ENCODE results near the gene CDX1.

The CDX1 gene

DNA sequence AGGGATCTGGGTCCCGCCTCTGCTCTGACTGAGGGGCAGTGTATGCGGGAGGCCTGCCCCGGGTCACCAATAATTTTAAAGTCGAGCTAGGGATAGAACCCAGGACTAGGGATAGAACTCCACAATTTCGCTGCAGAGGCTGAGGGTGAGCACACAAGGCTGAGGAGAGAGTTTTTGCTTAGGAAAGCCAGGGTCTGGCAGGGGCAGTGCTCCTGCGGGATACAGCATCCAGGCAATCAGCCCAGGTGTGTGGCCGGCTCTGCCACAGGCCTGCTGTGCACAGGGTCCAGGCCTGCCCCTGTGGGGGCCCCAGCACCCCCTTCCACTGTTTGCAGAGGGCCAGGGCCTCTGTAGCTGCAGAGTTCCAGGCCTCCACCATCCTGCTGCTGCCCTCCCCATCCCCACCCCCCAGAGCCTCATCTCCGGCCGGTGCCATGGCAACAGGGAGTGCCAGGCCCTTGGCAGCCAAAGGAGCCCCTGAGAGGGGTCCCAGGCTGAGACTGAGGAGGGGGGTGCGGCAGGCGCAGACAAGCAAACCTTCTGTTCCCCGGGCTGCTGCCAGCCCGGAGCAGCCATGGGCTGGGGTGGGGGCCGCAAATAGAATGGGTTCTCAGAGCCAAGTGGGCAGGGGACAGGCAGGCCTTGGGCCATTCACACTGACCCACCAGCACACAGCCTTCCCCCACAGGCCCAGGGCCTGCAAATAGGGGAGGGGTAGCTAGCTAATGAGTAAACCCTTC is 19.5 kb upstream of the CDX1 start:
- DNase-seq, result no peak

DNA sequence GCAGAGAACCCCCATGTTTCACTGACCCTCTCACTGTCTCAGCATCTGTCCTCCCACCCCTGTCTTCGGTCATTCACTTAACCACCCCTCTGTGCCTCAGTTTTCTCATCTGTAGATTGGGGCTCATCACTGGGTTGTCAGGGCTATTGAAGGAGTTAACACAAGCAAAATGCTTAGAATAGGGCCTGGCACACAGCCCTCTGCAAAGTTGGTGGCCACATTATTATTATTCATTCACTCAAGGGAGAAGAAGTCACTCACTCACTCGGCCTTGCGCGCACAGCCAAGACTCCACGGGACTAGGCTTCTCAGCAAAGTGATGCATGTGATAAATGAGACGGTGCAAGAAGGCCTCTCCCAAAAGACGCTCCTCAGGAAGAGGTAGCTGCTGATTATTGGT is 18.9 kb upstream of the CDX1 start:
- DNase-seq, result no peak

DNA sequence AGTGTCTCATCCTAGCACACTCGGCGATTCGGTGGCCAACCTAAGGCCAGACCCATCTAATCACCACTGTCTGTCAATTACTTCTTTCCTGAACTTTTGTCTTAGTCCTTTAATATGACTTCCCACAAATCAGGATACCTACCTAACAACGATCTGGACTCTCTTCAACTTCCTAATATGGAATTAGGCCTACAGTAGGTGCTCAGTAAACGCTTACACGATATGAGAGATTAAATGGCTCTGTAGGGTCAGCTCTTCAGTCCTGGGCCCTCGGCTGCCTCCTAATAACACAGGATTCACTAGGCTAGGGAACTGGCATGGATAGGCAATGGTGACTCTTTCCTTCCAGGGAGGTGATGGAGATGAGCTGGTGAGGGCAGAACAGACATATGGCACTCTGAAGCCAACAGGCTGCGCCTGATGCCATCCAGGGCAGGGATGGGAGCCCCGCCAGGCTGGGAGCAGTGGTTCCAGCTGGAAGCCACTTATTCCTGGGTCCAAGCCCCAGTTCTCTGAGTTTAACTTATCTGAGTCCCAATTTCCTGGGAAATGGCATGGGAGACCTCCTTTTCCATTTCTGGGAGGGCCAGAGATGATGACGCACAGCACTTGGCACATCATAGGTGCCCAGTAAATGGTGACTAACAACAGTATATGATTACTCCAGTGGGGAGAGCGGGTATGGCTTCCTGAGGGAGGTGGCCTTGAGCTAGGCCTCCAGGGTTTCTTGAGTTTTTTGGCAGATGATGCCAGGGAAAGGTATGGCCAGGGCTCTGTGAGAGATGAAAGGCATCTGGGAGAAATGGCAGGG is 18.3 kb upstream of the CDX1 start:
- no peak for DNase-seq

DNA sequence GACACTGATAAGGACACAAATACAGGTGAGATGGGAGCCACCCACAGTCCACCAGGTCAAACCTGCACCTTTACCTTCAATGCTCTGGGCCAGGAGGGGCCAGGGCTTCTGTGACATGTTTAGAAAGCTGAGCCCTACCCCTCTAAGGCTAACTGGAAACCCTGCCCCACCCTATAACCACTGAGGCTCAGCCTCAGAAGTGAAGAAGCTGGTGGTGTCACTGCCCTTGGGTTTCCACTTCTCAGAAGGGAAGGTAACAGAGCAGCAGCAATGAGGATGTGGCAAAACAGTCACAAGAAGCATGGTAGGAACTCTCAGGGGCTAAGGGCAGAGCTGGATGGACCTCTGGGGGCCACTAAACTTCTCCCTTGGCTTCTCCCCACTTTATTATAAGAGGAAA is 17.0 kb upstream of the CDX1 start:
- DNase-seq, result no peak

DNA sequence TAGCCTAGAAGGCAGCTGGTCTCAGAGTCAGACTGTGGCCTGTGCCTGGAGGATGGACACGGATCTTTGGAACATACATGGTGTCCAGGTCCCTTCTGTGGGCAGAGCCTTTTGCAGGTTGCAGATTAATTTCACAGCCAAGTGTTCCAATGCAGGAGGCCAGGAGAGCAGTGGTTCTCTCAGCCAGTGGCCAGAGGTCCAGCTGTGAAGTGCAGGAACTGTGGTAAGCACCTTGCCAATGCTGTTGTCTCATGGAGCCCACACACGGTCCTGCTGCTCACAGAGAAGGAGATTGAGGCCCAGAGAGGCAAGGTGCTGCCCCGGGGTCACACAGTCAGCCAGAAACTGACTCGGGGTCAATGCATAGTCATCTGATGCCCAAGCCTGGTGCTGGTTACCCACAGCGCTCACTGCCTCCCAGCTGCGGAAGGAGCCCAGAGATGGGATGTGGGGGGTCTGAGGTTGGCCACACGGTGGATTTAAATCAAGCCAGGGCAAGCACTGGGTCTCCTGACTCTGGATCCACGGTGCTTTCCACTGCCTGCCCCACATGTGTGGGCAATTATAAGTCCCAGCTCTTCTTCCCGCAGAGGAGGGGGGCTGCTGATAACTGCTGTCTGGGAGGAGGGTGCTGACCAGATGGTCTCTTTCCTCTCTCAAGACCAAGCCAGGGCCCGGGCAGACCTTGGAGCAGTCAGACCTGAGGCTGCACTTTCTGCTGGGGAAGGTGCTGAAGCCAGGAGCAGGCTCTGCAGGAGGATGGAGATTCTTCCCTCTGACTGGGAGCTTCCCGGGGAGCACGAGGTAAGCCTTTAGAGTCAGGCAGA is 13.7 kb upstream of the CDX1 start:
- no peak for DNase-seq

DNA sequence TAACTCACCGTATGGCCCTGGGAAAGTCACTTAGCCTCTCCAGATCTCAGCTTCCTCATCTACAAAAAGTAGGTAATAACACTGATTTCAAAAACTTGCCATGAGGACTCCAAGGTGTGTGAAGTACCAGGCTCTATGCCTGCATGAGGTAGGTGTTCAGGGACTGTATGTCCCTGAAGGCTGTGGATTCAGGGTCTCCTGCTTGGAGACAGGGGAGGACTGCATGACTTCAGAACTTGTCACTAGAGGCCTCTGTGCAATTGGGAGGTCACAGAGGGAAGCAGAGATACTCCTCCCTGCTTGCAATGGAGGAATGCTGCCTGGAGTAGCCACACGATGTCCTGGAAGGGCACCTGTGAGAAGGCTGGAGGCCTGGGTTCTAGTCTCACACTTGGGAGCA is 13.1 kb upstream of the CDX1 start:
- no peak for DNase-seq

DNA sequence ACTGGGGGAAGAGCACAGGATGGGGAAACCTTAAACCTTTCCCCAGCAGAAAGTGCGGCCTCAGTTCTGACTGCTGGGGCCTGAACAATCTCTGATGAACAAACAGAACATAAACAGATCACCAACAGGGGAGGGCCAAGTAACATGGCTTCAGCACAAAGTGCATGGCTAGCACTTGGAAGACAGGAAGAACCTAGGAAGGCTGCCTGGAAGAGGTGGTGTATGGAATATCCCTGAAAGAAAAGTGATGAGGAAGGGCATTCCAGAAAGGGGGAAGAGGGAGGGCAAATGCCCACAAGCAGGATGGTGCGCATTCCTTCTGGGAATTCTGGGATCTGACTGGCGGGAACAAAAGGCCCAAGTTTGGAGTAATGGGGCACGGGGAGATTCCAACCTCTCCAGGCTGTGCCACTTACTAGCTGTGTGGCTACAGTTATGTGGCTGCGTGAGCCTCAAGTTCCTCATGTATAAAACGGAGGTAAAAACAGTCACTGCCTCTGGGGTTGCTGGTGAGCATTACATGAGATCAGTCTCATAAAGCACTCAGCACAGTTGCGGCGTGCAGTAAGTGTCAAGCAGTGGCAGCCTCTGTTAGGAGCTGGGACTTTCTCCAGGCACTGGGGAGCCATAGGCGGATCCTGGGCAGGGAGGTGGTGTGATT is 12.5 kb upstream of the CDX1 start:
- DNase-seq, result no peak

DNA sequence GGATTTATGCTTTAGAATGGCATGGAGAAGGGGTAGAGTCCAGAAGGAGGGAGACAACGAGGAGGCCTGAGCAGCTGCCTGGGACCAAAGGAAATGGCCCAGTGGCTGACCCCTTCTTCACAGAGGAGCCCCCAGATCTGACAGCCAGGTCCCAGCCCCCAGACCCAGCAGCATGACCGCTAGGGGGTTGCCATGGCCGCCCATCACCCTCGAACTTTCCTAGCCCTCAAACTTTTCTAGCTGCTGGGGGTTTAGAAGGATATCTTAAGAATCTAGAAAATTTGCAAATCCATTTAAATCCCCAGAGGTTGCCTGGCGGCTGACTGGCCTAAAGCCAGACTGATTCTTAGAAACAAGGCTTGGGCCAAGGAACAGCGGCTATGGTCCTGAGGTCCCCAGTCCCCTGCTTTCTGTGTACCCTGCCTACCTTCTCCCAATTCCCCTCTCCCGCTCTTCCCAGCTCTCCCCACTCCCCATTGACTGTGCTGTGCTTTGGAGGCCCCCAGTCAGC is 11.9 kb upstream of the CDX1 start:
- DNase-seq, result no peak

DNA sequence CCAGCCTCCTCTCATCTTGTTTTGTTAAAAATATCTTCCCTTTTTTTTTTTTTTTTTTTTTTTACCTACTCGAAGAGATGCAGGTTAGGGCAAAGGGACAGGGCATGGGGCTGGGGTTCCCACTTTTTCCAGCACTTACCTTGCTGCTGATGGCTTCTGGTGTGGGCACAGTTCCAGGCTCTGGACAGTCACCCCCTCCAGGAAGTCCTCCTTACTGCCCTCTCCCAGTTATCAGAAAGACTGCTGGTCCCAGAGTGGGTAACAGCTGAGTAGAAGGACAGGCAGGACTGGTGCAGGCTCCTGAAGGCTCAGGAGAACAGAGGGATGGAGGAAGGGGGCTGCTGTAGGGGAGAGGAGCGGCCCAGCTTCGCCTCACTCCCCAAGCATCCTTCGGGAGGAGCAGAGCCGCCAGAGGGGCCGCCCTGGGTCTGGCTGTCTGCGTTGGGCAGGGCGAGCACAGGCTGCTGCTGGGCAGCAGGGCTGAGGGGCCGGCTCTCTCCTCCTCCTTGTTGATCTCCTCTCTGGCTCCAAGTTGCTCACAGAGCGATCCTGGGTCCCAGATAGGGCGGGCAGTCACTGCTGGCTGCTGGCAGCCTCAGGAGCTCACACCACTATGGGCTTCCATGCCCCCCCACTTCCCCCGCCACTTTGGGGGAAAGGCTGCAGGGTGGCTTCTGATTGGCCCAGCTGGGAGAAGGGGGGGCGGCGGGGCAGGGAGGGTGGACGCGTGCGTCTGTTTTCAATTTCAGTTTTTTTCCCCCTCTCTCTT is 11.1 kb upstream of the CDX1 start, which contains the start of gene PDGFRB:
Gene PDGFRB, minus strand, starts transcription at position 588 of the 769 bp plus-strand sequence. CDS start 18,798 bp downstream, outside the sequence.
- no peak for DNase-seq

DNA sequence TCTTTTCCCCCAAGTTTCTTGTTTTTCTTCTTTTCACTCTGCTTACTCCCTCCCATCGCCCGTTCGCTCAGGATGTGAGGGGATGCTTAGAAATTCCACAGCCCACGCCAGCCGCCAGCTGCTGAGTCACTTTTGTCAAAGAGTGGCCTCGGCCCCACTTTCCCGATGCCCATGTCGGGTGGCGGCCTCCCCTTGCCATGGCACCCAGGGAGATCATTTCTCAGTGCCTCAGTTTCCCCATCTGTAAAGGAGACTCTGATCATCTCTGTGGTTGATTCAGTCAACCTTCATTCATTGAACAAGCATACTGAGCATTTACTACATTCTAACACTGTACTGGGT is 10.6 kb upstream of the CDX1 start:
- DNase-seq, result no peak

DNA sequence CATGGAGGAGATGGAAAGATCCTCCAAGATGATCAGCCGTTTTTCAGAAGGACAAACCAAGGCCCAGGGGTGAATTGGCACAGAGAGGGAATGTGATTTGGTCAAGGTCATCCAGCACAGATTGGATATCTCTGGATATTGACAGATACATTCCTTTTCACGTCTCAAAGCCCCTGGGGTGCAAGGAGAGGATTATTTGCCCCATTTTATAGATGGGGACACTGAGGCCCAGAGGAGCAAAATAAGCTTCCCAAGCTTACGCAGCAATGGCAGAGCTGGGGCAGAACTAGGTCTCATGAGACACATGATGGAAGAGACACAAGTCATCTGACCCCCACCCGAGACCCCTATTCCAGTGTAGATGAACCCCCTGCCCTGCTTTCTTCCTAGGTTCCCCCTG is 10.0 kb upstream of the CDX1 start:
- DNase-seq, result no peak

DNA sequence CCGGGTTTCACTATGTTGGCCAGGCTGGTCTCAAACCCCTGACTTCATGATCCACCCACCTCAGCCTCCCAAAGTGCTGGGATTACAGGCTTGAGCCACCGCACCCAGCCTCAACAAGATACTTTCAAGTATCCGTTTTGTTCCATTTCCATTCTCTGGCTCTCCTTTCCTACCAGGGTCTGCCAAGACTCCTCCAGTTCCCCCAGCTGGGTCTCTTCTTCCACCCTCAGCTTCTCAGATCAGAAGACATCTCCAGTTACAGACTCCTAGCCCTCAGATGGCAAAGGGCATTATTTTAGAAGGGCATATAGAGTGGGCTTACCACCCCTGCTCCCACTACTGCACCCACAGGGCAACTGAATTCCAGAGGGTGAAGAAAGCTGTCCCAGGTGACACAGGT is 9.4 kb upstream of the CDX1 start:
- DNase-seq, result no peak

DNA sequence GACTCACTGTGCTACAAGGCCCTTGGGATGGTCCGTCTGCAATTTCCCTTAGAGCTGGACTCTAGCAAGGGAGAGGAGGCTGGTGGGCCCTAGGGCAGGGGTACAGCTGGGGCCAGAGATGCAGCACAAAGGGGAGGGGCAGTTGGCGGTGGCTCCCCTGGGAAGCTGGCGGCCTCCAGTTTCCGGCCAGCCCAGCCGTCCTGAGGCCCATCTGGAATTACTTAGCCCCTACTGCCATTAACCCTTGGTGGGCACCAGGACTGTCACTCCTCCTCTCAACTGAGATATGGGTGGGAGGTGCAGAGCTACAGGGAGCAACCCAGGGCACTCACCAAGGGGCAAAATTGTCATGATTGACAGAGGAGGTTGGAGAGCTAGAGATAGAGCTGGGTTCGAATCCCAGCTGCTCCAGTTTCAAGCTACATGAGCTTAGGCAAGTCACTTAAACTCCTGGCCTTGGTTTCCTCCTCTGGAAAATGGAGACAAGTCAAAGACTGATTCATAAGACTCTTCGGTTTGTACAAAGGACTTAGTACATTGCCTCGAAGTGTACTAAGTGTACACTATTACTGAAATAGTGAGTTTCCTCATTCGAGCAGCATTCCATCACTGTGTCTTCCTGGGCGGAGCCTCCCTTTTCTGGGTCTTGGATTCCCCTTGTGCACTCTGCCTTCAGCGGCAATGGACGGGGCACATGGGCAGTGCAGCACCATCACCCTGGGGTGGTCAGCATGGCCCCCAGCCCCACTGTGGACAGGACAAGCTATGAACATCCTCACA is 8.2 kb upstream of the CDX1 start:
- DNase-seq, result no peak

DNA sequence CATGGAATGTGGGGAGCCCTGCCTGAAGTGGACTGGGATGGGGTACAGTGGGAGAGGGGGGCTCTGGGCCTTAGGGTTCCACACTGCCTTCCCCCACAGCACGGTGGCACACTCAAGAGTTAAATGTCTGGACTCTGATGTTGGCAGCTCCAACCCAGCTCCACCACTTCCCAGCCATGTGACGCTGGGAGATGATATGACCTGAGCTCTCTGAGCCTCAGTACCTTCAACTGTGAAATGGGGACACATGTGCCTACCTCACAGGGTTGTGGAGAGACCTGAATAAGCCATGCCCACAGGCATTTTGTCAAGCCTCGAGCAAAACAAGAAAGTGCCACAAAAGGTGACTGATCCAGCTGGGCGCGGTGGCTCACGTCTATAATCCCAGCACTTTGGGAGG is 7.5 kb upstream of the CDX1 start:
- DNase-seq, result no peak

DNA sequence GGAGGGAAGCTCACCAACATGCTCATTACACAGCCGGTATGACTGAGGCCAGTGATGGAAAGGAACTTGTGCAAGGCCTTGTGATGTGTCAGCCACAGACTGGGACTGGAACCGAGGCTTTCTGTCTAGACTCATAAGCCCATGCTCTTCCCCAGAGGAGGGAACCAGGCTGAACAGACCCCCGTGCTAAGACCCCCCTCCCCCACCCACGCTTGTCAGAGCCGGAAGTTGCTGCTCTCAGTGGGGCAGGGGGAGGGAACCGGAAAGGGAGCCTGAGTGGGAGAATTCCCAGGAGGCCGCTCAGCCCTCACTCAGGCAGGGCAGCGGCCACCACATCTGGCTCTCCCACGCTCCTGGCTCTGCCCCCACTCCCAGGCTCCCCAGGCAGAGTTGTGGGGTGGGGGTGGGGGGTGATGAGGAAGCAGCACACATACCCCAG is 6.8 kb upstream of the CDX1 start:
- no peak for DNase-seq

DNA sequence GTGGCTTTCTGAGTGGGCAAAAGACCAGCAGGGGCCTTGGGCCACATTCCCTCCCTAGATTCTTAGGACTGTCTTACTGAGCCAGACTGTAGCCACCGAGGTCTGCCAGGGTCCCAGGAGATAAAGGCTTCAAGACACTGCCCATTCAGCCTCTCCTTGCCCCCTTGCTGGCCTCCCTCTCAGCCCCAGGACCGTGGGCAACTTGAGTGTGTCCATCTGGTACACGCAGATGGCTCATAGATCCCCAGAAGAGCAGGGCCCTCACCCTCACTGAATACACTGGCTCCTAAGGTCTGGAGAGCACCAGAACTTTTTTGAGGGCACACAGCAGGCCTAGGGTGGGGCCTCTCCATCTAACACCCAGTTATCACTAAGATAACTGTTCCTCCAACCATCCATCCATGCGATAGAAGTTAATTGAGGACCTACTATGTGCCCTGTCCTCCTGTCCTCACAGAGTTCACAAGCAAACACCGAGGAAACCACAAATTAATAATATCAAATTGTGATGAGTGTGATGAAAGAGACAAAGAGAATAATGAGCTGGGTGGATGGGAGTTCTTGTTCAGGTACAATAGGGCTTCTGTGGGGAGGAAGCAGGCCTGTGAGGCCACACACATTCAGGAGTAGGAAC is 6.0 kb upstream of the CDX1 start:
- no peak for DNase-seq

DNA sequence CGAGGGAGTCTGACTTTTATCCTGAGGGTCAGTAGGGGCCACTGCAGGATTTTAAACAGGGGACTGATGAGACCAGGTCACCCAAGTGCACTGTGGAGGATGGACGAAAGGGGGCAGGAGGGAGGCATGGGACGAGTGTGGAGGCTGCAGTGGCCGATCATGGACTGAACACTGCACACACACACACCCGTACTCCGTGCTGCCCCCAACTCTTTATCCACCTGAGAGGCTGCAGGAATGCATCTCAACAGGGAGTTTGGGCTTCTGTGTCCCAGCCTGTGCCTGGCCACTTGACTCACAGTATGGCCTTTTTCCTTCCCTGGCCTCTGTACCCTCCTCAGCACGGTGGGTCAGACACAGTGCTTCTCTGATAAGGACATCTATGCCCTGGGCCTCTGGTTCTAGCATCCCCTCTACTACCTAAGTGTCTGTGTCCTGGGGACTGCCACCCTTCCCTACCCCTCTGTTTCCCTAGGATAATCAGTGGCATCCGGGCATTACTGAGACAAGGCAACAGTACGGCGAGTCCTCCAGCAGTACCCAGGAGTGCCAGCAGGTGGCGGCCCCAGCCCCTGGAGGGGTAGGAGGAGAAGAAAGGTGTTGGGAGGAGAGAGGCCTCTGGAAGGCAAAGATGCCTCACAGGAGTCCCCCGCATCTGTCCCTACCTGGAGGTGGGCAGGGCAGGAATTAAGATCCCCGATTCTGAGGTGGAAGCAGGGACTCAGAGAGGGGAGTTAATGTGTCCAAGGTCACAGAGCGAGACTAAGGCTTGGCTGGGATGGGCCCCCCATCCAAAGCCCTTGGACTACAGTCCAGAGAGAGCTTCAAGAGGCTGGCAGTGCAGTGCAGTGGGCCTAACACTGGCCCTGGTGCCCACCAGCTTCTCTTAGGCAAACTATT is 5.1 kb upstream of the CDX1 start:
- peak; percentile 54 for DNase-seq

DNA sequence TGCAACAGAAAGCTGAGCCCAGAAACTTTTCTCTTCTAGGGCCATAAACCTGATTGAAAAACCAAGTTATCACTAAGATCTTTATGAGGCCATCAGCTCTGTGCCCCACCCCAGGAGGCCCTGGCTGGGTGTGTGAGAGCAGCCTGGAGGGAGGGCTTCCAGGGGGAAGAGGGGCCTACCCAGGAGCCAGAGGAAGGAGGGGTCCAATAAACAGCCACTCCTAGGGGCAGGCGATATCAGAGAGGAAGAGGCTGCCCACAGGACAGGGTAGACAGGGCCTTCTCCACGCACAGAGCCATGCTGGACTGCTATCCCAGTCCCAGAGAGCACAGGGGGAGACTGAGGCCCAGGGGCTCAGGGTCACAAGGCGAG is 4.5 kb upstream of the CDX1 start:
- no peak for DNase-seq

DNA sequence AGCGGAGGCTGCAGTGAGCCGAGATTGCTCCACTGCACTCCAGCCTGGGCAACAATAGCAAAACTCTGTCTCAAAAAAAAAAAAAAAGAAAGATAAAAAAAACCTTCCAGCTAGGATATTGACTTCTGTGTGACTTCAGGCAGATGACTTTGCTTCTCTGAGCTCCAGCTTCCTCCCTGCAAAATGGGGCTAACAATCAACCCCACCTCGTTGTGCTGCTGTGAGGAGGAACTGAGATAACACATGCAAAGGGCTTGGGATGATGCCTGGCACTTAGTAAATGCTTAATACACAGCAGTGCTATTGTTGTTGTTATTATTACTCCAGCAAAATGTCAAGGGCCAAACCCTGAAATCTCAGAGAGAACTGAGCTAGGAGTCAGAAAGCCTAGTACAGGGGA is 3.5 kb upstream of the CDX1 start:
- no peak for DNase-seq

Measured in activated effector memory CD4-positive, alpha-beta T cell treated with Interleukin-2 at 50 U/mL for 16 hours (primary cell).